ENCODE measurements around the gene ACACB.
"Not testable (repeated sequence)": the region's sequence is repeated elsewhere in the genome, so short reads cannot be mapped to it uniquely, and the experiment has no call there.

Gene ACACB

DNA sequence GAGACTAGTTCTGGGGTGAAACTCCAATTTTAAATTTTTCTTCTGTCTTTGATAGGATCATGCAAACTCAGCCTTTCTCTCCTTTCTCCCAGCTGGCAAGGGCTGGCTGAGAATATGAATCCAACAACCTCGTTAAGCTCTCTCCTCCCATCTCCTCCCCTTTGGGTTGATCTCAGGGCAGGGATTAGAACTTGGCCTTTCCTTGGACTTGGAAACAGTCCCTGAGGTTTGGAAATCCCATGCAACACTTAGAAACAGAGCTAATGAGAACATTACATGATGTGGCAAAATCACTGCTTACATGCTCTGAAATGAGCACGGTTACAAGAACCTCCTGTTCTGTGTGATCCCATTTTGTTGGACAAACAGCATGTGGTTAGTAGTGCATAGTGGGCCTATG, 31.6 kb downstream of the ACACB start:
- DNase-seq, result no peak

DNA sequence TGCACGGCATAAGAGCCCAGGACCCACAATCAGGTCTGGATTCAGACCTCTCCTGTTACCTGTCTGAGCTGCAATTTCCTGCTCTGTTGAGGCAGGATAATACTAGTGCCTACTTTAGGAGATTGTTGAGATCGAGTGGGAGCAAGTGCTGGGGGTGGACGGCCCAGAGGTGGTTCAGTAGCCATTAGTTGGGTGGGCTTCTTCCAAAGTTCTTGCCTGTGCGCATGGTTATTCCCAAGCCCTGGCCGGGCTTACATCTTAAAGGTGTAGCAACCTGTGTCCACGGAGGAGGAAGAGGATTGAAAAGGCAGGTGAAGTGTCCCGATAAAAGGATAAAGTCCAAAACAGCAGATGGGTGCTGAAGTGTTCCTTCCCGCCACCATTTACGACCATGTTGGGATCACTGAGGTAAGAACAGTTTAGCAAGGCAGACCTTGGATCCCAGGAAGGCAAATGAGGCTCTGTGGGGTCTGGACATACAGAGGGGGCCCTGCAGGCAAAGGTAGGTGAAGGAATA, 33.8 kb downstream of the ACACB start:
- DNase-seq, result no peak

DNA sequence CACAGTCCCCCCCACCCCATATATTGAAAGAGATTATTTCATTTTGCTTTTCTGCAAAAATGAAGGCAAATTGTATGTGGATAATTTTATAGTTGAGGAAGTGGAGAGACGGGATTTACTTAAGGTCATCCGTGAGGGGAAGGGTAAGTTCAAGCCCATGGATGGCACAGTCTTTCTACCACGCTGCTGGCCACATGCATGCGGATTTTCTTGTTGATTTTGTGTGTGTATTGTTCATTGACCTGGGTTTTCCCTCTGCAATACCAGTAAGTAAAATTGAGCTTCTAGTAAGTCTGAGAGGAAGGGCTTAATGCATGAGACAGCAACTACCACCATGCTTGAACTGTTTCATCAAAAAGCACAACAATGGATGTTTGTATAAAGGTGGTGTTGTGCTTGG, 35.1 kb downstream of the ACACB start:
- no peak for DNase-seq

DNA sequence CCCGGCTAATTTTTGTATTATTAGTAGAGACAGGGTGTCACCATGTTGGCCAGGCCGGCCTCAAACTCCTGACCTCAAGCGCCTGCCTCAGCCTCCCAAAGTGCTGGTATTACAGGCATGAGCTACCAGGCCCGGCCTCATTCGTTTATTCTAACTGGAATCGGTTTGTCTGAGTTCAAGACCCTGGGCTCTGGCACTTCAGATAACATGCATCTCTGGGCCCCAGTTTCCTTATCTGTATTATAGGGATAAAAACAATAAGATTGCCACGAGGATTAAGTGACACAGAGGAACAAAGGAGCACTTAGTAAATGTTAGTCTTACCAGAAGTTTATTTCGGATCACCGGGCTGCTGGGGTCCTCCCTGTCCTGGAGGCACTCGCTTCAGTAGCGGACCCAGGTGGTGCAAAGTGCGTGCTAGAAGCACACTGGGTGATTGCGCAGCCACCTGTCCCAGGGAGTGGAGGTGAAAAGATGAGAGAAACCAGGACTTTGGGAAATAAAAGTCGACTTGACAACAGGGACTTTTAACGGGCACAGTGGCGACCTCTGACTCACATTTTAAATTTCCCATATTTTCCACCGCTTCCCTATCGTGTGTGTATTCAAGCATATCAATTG, 37.5 kb downstream of the ACACB start:
- no peak for DNase-seq

DNA sequence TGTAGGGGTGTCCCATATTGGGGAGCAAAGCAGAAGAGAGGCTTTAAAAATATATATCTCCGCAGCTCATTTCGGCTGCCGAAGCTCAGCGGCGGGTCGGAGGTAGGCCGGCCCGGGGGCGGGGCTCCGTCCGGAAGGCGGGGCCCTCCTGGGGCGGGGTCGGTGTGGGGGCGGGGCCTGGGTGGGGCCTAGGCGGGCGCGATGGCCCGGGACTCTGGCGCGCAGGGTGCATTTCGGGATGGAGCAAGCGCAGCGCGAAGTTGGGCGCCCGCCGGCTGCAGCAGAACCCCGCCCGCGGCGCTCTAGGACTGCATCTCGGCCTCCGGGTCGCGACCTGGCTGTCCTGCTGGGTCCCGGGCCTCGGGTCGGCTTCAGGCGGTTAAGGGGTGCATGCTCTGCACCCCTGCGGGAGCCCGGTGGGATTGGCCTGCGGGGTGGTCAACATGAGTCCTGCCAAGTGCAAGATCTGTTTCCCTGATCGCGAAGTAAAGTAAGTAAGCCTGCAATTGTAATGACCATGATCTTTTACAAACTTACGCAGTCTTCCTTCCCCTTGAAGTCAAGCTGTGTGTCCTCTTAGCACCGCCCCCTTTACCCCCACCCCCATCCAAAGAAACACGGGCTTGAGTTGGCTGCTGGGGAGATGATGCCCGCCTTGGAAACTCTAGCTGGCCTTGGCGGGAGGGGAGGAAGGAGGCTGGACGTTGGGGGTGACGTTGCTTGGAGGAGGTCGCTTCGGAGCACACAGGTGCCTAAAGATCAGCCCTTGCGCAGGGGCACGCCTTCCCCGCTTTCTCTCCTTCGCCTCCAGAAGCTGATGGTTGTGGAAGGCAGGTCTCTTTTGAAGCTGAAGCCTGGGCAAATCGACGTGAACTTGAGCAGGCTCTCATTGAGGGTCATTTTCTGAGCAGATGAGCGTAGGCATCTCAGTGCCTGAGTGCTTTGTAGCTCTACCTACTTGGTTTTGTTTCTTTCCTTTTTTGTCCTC, 38.4 kb downstream of the ACACB start:
- DNase-seq, result peak; percentile 84

DNA sequence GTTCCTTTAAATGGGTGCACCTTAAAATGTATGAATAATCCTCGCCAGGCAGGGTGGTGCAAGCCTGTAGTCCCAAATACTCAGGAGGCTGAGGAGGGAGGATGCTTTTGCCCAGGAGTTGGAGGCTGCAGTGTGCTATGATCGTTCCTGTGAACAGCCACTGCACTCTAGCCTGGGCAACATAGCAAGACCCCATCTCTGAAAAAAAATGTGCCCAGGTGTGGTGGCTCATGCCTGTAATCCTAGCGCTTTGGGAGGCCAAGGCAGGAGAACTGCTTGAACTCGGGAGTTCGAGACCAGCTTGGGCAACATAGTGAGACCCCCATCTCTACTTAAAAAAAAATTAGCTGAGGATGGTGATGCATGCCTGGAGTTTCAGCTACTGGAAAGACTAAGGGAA, 39.6 kb downstream of the ACACB start:
- DNase-seq, result no peak

DNA sequence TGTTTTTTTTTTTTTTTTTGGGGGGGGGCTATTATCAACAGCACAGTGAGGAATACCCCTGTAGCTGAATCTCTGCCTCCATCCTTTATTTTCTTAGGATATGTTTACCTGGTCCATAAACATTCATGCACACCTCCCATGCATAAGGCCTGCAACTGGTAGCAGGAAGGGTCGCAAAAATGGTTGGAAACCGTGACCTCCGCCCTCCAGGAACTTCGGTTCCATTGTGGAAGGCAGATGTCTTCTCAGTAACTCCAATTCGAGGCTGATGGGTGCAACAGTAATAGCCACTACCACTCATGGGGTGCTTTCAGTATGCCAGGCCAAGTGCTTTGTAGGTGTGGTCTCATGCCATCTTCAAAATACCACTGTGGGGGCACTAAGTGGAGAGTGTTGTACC, 40.2 kb downstream of the ACACB start:
- no peak for DNase-seq

DNA sequence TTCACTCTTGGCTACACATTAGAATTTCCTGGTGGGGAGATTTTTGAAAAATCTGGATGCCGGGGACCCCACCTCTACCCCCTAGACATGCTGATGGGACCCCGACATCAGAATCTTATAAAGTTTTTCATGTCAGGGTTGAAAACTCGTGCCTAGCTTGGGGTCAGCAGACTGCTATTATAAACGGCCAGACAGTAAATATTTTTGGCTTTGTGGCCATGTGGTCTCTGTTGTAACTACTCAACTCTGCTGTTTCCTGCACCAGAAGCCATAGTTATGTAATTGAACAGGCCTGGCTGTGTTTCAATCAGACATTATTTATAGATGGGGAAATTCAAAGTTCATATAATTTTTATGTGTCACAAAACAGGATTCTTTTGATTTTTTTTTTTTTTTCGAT, 41.6 kb downstream of the ACACB start:
- no peak for DNase-seq

DNA sequence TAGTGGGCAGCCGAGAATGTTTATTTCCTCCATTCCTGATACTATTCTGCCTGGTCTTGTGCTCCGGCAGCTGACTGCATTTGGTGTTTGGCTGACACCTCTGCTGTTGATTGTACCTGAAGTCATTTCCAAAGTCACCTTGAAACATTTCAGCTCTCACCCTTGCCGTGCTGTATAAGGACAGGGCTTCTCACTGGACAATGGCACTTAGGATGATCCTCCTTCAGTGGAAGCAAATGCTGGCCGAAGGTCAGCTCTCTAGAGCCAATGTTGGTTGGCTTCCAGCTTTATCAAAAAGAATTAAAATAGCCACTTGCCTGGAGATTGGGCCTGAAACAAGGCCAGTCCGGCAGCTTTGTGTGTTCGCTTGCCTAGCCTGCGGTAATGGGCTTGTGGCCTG, 44.0 kb downstream of the ACACB start:
- DNase-seq, result no peak

DNA sequence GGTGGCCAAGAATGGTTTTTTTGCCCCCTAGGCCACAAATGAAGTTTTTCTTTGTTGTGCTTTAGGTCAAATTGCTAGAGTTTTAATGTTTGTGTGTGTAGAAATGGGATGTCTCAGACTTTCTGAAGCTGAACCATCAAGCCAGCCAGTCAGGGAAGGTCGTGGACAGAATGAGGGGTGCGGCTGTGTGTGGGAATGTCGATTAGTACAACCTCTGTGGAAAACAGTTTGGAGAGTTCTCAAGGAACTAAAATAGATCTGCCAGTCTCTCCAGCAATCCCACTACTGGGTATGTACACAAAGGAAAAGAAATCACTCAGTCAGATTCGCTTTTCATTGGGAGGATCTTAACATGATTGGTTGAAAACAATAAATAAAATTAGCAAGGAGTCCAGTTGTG, 44.5 kb downstream of the ACACB start:
- no peak for DNase-seq

DNA sequence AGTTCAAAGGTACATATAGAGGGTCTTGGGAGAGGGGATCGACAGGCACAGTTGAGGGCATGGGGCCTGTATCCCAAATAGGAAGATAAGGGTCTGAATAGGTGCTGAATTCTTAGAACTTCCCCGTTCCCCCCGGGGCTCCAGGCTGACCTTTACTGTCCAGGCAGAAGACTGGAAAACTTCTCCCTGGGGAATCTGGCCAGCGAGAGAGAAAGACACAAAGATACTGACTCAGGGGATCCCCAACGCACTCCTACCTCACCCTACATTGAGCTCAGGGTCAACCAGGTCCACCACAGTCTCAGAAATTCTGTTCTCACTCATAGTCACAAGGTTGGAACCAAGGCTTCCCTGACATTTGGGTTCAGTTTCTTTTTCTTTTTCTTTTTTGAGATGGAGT, 46.2 kb downstream of the ACACB start:
- no peak for DNase-seq

DNA sequence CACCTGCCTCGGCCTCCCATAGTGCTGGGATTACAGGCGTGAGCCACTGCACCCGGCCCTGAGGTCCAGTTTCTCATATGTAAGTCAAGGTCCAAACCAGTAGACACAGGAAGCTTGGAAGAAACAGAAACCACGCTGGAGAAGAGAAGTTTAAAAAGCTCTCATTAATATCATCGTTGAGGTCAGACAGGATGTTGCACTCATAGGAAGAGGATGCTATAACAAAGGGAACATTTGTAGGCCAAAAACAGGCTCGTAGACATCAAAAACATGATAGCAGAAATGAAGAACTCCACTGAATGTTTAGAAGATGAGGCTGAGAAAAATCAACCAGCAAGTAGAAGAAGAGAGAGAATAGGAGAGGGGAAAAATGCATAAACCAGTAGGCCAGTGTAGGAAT, 46.8 kb downstream of the ACACB start:
- DNase-seq, result no peak

DNA sequence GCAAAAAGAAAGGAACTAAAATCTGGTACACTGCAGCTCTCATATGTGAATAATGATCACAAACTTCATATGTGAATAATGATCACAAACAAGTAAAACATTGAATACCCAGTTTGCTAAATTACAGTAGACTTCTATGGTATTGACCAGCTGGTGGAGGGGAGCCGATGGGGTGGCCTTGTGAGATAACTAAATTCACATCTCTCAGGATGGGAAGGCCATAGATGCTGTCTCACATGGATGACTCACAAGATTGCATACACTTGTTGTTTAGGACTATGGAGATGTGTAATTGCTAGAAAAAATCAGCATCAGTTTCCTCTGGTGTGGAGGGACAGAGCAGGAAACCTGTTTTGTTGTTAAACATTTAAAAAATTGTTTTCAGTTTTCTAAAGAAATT, 49.2 kb downstream of the ACACB start:
- DNase-seq, result no peak

DNA sequence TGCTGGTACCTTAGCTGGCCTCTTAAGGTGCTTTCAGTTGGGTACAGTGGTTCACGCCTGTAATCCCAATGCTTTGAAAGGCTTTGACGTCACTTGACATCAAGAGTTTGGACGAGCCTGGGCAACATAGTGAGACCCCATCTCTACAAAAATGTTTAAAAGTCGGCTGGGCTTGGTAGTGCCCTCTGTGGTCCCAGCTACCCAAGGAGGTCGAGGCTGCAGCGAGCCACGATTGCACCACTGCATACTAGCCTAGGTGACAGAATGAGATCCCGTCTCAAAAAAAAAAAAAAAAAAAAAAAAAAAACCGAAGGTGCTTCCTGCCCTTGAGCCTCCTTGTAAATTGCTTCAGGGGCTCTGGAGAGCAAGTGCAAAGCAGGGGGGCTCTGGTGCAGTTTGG, 50.0 kb downstream of the ACACB start:
- DNase-seq, result no peak

DNA sequence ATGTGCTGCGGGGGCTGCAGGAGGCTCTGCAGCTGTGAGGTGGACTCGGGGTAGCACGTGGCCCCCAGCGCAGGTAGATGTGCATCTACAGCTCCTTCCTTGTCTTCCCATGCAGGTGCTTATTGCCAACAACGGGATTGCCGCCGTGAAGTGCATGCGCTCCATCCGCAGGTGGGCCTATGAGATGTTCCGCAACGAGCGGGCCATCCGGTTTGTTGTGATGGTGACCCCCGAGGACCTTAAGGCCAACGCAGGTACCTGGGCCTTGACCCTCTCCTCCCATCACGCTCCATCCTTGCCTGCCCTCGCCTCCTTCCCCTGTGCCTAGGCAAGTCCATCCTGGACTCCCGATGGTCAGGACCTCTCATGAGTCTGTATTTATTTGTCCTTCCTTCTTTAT, 51.4 kb downstream of the ACACB start:
- DNase-seq, result no peak

DNA sequence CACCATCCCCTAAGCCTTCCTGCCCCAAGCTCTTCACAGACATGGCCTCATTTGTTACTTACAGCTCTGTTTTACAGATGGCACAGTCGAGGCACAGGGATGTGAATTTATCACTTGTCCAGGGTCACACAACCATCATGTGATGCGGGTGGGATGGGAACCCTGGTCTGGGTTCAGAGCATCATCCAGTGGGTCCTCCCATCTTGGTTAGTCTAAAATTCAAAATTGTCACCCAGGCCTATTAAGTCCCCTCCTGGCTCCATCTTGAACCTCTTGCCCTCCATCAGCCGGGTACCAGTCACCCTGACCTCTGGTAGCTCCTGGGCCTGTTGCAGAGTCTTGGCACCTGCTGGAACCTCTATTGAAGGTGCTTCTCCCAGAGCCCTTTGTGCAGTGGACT, 52.9 kb downstream of the ACACB start:
- DNase-seq, result no peak

DNA sequence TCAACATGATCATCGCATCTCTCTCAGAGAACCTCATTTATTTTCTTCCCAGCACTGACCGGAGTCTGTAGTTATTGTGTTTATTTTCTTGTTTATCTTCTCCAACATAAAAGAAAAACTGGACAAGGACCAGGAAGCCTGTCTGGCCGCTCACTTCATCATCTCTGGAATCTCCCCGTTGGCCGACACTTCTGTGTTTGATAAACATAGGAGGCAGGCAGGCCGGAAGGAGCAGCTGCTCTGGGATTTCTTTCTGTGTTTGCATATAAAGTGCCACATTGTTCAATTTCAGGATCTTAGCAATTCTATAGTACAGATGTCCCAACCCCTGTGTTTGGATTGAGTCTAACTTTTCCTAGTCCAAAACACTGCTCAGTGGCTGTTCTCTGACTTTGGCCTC, 53.3 kb downstream of the ACACB start:
- DNase-seq, result no peak

DNA sequence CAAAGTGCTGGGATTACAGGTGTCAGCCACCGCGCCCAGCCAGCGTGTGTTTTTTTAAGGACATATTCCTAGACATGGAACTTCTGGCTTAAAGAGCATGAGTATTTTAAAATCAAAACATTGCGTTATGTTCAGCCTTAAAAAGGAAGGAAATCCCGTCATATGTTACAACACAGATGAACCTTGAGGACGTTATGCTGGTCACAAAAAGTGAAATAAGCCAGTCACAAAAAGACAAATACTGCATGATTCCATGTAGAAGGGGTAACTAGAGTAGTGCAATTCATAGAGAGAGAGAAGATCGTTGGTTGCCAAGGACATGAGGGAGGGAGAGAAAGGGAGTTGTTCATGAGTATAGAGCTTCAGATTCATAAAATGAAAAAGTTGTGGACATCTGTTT, 53.9 kb downstream of the ACACB start:
- no peak for DNase-seq

DNA sequence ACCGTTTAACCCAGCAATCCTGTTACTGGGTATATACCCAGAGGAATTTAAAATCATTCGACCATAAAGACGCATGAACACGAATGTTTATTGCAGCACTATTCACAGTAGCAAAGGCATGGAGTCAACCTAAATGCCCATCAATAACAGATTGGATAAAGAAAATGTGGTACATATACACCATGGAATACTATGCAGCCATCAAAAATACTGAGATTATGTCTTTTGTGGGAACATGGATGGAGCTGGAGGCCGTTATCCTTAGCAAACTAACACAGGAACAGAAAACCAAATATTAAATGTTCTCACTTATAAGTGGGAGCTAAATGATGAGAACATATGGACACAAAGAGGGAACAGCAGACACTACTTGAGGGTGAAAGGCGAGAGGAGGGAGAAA, 56.4 kb downstream of the ACACB start:
- DNase-seq, result not testable (repeated sequence)

DNA sequence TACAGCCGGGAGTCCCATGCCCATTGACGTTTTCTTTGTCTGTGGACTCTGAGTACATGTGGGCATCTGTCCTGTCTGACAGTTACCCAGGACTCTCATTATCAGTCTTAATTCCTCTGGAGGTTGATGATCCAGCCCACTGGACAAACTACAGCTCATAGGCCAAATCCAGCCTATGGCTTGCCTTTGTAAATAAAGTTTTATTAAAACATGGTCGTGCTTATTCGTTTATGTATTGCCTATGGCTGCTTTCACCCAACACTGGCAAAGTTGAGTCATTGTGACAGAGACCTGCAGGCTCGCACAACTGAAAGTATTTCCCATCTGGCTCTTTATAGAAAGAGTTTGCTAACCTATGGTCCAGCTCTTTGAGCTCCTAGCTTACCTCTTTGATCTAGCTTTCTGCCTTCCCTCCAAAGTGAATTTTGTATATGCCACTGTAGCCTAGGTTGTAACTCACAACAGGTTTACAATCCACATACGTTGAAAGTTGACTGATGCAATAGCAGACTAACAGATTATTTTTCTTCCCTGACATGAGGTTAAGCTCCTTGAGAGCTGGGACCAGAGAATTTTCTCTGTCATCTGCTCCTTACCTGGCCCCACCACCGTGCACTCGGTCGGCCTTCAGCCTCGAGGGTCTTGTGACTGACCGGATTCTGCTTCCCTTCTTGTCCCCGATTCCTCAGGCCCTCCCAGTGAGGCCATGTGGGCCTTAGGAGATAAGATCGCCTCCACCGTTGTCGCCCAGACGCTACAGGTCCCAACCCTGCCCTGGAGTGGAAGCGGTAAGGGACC, 57.3 kb downstream of the ACACB start:
- no peak for DNase-seq

DNA sequence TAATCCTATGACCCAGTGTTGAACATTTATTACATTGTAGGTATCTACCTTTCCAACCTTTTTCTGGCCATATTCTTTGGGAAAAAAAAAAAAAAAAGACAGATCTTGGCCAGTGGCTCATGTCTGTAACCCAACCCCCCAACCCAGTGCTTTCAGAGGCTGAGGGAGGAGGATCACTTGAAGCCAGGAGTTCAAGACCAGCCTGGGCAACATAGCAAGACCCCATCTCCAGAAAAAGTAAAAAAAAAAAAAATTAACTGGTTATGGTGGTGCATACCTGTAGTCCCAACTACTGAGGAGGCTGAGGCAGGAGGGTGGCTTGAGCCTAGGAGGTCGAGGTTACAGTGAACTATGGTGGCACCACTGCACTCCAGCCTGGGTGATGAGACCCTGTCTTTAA, 58.1 kb downstream of the ACACB start:
- no peak for DNase-seq

DNA sequence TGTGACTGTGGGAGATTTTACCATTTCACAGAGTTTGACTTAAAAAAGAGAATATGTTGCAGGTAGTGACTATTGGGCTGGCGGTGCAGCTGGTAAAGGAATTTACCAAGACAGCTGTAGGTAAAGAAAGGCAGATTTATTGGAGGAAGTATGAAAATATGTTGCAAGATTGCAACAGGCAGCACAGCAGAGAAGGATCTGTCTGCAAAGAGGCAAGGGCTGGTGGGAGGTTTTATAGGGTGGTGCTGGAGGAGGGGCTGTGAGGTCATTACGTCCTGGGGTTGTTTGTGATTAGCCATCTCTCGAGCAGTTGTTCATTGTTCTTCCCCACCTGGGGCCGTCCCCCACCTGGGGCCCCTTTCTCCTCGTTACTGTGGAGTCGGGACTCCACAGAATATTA, 62.1 kb downstream of the ACACB start:
- DNase-seq, result no peak

DNA sequence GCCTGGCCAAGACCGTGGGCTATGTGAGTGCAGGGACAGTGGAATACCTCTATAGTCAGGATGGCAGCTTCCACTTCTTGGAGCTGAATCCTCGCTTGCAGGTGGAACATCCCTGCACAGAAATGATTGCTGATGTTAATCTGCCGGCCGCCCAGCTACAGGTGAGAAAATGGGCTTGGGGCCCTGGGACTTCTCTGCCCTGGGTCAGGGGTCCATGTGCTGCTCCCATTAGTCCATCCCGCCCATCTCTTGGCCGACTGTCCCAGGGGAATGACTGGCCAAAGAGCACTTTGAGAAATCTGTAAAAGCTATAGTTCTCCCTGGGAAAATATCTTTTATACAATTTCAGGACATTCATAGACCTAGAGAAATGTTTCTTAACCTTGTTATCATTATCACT, 63.5 kb downstream of the ACACB start:
- DNase-seq, result no peak
